ENCODE measurements around the gene SLC5A4.
"Not testable (repeated sequence)": the region's sequence is repeated elsewhere in the genome, so short reads cannot be mapped to it uniquely, and the experiment has no call there.

SLC5A4 gene

GRCh38 chr22:32202161-32202538, 53.0 kb downstream of the SLC5A4 start:
- Histone ChIP-seq H3K9me3 (ENCODE audit: insufficient read depth, low read length) (no peaks in the 10 kb centered on the region), H4K20me1 (ENCODE audit: insufficient read depth, low read length) (no peaks in the 10 kb centered on the region), H3K4me3 (ENCODE audit: low read length) (no peak overlapping the region), H2AFZ (ENCODE audit: low read depth, low read length) (no peak overlapping the region), H3K79me2 (ENCODE audit: low read length) (no peaks in the 10 kb centered on the region), H3K4me2 (ENCODE audit: low read length) (no peak overlapping the region), H3K9ac (ENCODE audit: low read length) (no peak overlapping the region), H3K4me1 (ENCODE audit: low read length) (no peaks in the 10 kb centered on the region), H3K36me3 (replicated peaks; ENCODE audit: low read depth, low read length) (no peaks in the 10 kb centered on the region), H3K27ac (ENCODE audit: low read length) (no peak overlapping the region), H3K27me3 (ENCODE audit: low read depth, low read length) (peaks cover 6% of the 10 kb centered on the region)
- TF ChIP-seq EZH2phosphoT487 (IDR thresholded peaks at IDR 0.05; ENCODE audit: low read depth) (no peak), CTCF (IDR thresholded peaks at IDR 0.05; ENCODE audit: low read depth, low read length) (no peak)

DNA sequence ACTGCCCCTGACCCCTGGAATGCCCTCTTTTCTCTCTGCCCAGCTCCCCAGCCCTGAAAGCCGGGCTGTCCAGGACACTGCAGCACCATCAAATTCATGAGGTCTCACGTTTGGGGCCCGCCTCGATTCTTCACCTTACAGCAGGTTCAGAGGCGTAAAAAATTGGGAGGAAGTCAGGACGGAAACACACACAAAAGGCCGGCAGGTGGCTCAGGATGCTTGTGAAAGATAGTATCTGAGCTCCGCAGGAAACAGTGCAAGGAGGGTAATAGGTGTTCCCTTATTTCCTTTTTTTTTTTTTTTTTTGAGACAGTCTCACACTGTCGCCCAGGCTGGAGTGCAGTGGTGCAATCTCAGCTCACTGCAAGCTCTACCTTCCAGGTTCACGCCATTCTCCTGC, 54.4 kb downstream of the SLC5A4 start:
- no peak overlapping the region for H3K4me2 ChIP-seq (ENCODE audit: low read length)
- no peaks in the 10 kb centered on the region for H3K36me3 ChIP-seq (replicated peaks; ENCODE audit: low read depth, low read length)
- H3K4me3 ChIP-seq (ENCODE audit: low read length), result no peak overlapping the region
- no peak overlapping the region for H2AFZ ChIP-seq (ENCODE audit: low read depth, low read length)
- TF ChIP-seq CTCF (IDR thresholded peaks at IDR 0.05; ENCODE audit: low read depth, low read length) (no peak; the same call in 1 of the 2 replicates), EZH2phosphoT487 (IDR thresholded peaks at IDR 0.05; ENCODE audit: low read depth) (no peak)
- peaks cover 10% of the 10 kb centered on the region for H3K27me3 ChIP-seq (ENCODE audit: low read depth, low read length)
- no peak overlapping the region for H3K27ac ChIP-seq (ENCODE audit: low read length)
- H4K20me1 ChIP-seq (ENCODE audit: insufficient read depth, low read length), result no peaks in the 10 kb centered on the region
- H3K9ac ChIP-seq (ENCODE audit: low read length), result no peak overlapping the region
- no peaks in the 10 kb centered on the region for H3K9me3 ChIP-seq (ENCODE audit: insufficient read depth, low read length)
- H3K4me1 ChIP-seq (ENCODE audit: low read length), result no peaks in the 10 kb centered on the region
- H3K79me2 ChIP-seq (ENCODE audit: low read length), result no peaks in the 10 kb centered on the region

GRCh38 chr22:32199961-32200360, 55.2 kb downstream of the SLC5A4 start:
- peaks cover 10% of the 10 kb centered on the region for H3K27me3 ChIP-seq (ENCODE audit: low read depth, low read length)
- H3K79me2 ChIP-seq (ENCODE audit: low read length), result no peaks in the 10 kb centered on the region
- no peaks in the 10 kb centered on the region for H3K36me3 ChIP-seq (replicated peaks; ENCODE audit: low read depth, low read length)
- H3K4me2 ChIP-seq (ENCODE audit: low read length), result no peak overlapping the region
- H2AFZ ChIP-seq (ENCODE audit: low read depth, low read length), result no peak overlapping the region
- H3K9me3 ChIP-seq (ENCODE audit: insufficient read depth, low read length), result no peaks in the 10 kb centered on the region
- H3K9ac ChIP-seq (ENCODE audit: low read length), result no peak overlapping the region
- H3K27ac ChIP-seq (ENCODE audit: low read length), result no peak overlapping the region
- no peaks in the 10 kb centered on the region for H4K20me1 ChIP-seq (ENCODE audit: insufficient read depth, low read length)
- TF ChIP-seq CTCF (IDR thresholded peaks at IDR 0.05; ENCODE audit: low read depth, low read length) (no peak), EZH2phosphoT487 (IDR thresholded peaks at IDR 0.05; ENCODE audit: low read depth) (no peak)
- no peaks in the 10 kb centered on the region for H3K4me1 ChIP-seq (ENCODE audit: low read length)
- H3K4me3 ChIP-seq (ENCODE audit: low read length), result no peak overlapping the region

- Histone ChIP-seq H3K9me3 (ENCODE audit: insufficient read depth, low read length) (no peaks in the 10 kb centered on the region), H3K4me3 (ENCODE audit: low read length) (no peak overlapping the region), H3K4me1 (ENCODE audit: low read length) (no peaks in the 10 kb centered on the region), H3K27me3 (ENCODE audit: low read depth, low read length) (peaks cover 10% of the 10 kb centered on the region), H3K79me2 (ENCODE audit: low read length) (no peaks in the 10 kb centered on the region), H2AFZ (ENCODE audit: low read depth, low read length) (no peak overlapping the region), H3K27ac (ENCODE audit: low read length) (no peak overlapping the region), H3K4me2 (ENCODE audit: low read length) (no peak overlapping the region), H4K20me1 (ENCODE audit: insufficient read depth, low read length) (no peaks in the 10 kb centered on the region), H3K9ac (ENCODE audit: low read length) (no peak overlapping the region), H3K36me3 (replicated peaks; ENCODE audit: low read depth, low read length) (no peaks in the 10 kb centered on the region)
- TF ChIP-seq EZH2phosphoT487 (IDR thresholded peaks at IDR 0.05; ENCODE audit: low read depth), result no peak
- TF ChIP-seq CTCF (IDR thresholded peaks at IDR 0.05; ENCODE audit: low read depth, low read length), result no peak
Observed at GRCh38 chr22:32199341-32199740, 55.8 kb downstream of the SLC5A4 start.

DNA sequence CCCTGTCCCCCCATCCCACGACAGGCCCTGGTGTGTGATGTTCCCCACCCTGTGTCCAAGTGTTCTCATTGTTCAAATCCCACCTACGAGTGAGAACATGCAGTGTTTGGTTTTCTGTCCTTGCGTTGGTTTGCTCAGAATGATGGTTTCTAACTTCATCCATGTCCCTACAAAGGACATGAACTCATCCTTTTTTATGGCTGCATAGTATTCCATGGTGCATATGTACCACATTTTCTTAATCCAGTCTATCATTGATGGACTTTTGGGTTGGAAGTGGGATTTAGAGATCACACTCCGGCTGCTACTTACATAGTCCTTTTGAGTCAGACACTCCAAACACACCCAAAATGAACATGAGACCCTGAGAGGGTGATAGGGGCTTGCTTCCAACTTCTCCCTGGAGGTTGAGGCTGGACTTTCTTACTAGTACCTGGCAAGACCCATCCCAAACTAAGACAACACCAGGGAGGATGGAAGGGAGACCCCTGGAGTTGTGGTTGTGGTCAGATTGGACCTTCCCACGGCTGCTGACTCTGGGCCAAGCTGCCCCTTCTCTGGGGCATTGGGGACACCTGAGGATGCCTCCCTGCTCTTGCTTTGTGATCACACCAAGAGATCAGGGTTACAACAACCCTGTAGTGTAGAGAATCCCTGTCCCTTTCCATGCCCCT, 57.5 kb downstream of the SLC5A4 start:
- H3K79me2 ChIP-seq (ENCODE audit: low read length); H3K9ac ChIP-seq (ENCODE audit: low read length); H2AFZ ChIP-seq (ENCODE audit: low read depth, low read length); H3K4me3 ChIP-seq (ENCODE audit: low read length); H3K9me3 ChIP-seq (ENCODE audit: insufficient read depth, low read length); H3K27ac ChIP-seq (ENCODE audit: low read length); H3K4me1 ChIP-seq (ENCODE audit: low read length); H3K4me2 ChIP-seq (ENCODE audit: low read length); H3K36me3 ChIP-seq (replicated peaks; ENCODE audit: low read depth, low read length); H4K20me1 ChIP-seq (ENCODE audit: insufficient read depth, low read length): not testable (repeated sequence)
- H3K27me3 ChIP-seq (ENCODE audit: low read depth, low read length), result peaks cover 13% of the 10 kb centered on the region

GRCh38 chr22:32195900-32196299, 59.2 kb downstream of the SLC5A4 start:
- H3K27ac ChIP-seq (ENCODE audit: low read length); H3K4me3 ChIP-seq (ENCODE audit: low read length); H3K9ac ChIP-seq (ENCODE audit: low read length); H2AFZ ChIP-seq (ENCODE audit: low read depth, low read length); H3K4me1 ChIP-seq (ENCODE audit: low read length); H3K4me2 ChIP-seq (ENCODE audit: low read length); H3K36me3 ChIP-seq (replicated peaks; ENCODE audit: low read depth, low read length); H3K79me2 ChIP-seq (ENCODE audit: low read length); H4K20me1 ChIP-seq (ENCODE audit: insufficient read depth, low read length); H3K9me3 ChIP-seq (ENCODE audit: insufficient read depth, low read length): not testable (repeated sequence)
- H3K27me3 ChIP-seq (ENCODE audit: low read depth, low read length), result peaks cover 17% of the 10 kb centered on the region
